NOMO-1 treated with dmso at 0.1 percent for 144 hours (cell line): ENCODE measurements around the gene SRGAP1.
A peak's percentile ranks its signal among the peaks of the same experiment; 100 is the strongest.
"Not testable (repeated sequence)": the region's sequence is repeated elsewhere in the genome, so short reads cannot be mapped to it uniquely, and the experiment has no call there.

Source experiments
- DNase-seq: peaks from one replicate; lab custom pipeline; 2025; ENCODE audit not compliant: unreplicated experiment; lab: John Stamatoyannopoulos, UW

The SRGAP1 gene

GRCh38 chr12:64147875-64148274, 303.4 kb downstream of the SRGAP1 start:
- DNase-seq: no peak

- no peak for DNase-seq
These were observed 310.2 kb downstream of the SRGAP1 start for GRCh38 chr12:64154677-64155076.

GRCh38 chr12:64157110-64157509, 312.6 kb downstream of the SRGAP1 start:
- DNase-seq: no peak

- no peak for DNase-seq
These were observed 315.7 kb downstream of the SRGAP1 start for GRCh38 chr12:64160021-64160710.

- no peak for DNase-seq
These were observed 316.2 kb downstream of the SRGAP1 start for GRCh38 chr12:64160711-64161060.

- not testable (repeated sequence) for DNase-seq
These were observed 322.1 kb downstream of the SRGAP1 start for GRCh38 chr12:64166606-64167005.

- not testable (repeated sequence) for DNase-seq
These were observed 322.5 kb downstream of the SRGAP1 start for GRCh38 chr12:64167041-64167440.

- DNase-seq: no peak
These were observed 325.5 kb downstream of the SRGAP1 start for GRCh38 chr12:64170024-64170423.

GRCh38 chr12:64170730-64171129, 326.2 kb downstream of the SRGAP1 start:
- no peak for DNase-seq

GRCh38 chr12:64171715-64172114, 327.2 kb downstream of the SRGAP1 start:
- no peak for DNase-seq

GRCh38 chr12:64172143-64172970, 327.9 kb downstream of the SRGAP1 start:
- no peak for DNase-seq

- no peak for DNase-seq
These were observed 329.0 kb downstream of the SRGAP1 start for GRCh38 chr12:64173456-64173855.

GRCh38 chr12:64175254-64175945, 330.9 kb downstream of the SRGAP1 start:
- no peak for DNase-seq

- no peak for DNase-seq
These were observed 332.5 kb downstream of the SRGAP1 start for GRCh38 chr12:64177001-64177400.

- no peak for DNase-seq
These were observed 333.6 kb downstream of the SRGAP1 start for GRCh38 chr12:64178122-64178521.

- no peak for DNase-seq
These were observed 336.5 kb downstream of the SRGAP1 start for GRCh38 chr12:64180951-64181350.

- DNase-seq: no peak
These were observed 337.2 kb downstream of the SRGAP1 start for GRCh38 chr12:64181430-64182291.

GRCh38 chr12:64184216-64184615, 339.7 kb downstream of the SRGAP1 start:
- DNase-seq: no peak

GRCh38 chr12:64186789-64187188, 342.3 kb downstream of the SRGAP1 start:
- DNase-seq: no peak

GRCh38 chr12:64187370-64187769, 342.9 kb downstream of the SRGAP1 start:
- DNase-seq: peak; percentile 18

GRCh38 chr12:64187794-64188193, 343.3 kb downstream of the SRGAP1 start:
- no peak for DNase-seq
